ENCODE data around the gene CHEK2.

The CHEK2 gene

GRCh38 chr22:28728002-28728401, 13.6 kb downstream of the CHEK2 start:
- no peak overlapping the region for H3K4me3 ChIP-seq (ENCODE audit: low read depth, low read length)
- DNase-seq (ENCODE audit: low read depth) = no peak
- no peak for TF ChIP-seq CTCF (IDR thresholded peaks at IDR 0.05; ENCODE audit: low read depth, low read length, missing control alignments)

DNA sequence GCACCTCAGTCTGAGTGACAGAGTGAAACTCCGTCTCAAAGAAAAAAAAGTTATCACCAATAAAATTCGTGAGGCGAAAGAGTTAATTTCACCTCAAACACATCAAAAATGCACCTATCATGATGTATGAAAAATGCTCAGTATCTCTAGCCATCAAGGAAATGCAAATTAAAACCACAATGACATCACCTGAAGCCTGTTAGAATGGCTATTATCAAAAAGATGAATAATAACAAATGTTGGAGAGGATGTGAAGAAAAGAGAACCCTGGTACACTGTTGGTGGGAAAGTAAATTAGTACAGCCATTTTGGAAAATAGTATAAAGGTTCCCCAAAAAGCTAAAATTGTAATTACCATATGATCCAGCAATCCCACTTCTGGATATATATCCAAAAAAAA, 23.6 kb downstream of the CHEK2 start:
- no peak for TF ChIP-seq CTCF (IDR thresholded peaks at IDR 0.05; ENCODE audit: low read depth, low read length, missing control alignments)
- H3K4me3 ChIP-seq (ENCODE audit: low read depth, low read length) = no peak overlapping the region
- no peak for DNase-seq (ENCODE audit: low read depth)

GRCh38 chr22:28716686-28717085, 24.9 kb downstream of the CHEK2 start:
- no peak for DNase-seq (ENCODE audit: low read depth)
- TF ChIP-seq CTCF (IDR thresholded peaks at IDR 0.05; ENCODE audit: low read depth, low read length, missing control alignments) = no peak
- no peak overlapping the region for H3K4me3 ChIP-seq (ENCODE audit: low read depth, low read length)

- H3K4me3 ChIP-seq (ENCODE audit: low read depth, low read length) = no peak overlapping the region
- no peak for TF ChIP-seq CTCF (IDR thresholded peaks at IDR 0.05; ENCODE audit: low read depth, low read length, missing control alignments)
- no peak for DNase-seq (ENCODE audit: low read depth)
These were observed 26.0 kb downstream of the CHEK2 start for GRCh38 chr22:28715611-28716010.

- DNase-seq (ENCODE audit: low read depth) = no peak
- no peak for TF ChIP-seq CTCF (IDR thresholded peaks at IDR 0.05; ENCODE audit: low read depth, low read length, missing control alignments)
- no peak overlapping the region for H3K4me3 ChIP-seq (ENCODE audit: low read depth, low read length)
These were observed 27.5 kb downstream of the CHEK2 start for GRCh38 chr22:28714043-28714628.

DNA sequence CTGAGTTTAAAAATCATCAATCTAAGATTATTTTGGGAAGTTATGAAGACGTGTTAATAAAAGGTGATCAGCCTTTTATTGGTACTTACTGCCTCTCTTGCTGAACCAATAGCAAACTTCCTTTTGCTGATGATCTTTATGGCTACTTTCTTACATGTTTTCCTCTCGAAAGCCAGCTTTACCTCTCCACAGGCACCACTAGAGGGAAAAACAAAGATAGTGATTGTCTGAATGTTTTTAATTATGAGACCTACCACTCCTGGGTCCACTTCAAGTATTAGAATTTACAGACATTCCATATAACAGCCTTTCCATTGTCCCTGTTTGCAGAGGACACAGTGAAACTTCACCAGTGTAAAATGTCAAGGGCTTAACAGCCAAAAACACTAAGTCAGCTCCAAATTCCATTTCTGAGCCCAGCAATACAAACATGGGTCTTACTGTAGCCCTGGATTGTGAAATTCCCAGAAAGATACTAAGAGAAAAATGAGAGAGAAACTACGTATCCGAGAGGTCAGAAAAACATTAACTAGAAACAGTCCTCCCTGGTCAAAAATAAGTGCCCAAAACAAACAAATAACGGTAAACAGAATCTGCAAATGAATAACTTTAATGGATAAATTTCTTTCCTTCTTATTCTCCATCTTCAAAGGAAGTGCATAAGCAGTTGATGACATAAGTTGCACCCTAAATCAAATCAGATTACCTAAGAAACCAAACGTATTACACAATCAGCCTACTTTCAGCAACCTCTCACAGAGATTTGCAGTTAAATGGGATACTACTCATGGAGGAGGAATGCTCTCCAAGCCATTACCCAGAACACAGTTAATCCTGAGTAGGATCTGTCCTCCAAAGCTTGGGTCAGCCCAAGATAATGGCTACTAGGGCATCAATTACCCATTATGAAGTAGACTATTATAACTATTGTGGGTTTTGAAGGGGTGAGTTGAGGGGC, 29.5 kb downstream of the CHEK2 start:
- TF ChIP-seq CTCF (IDR thresholded peaks at IDR 0.05; ENCODE audit: low read depth, low read length, missing control alignments) = no peak
- DNase-seq (ENCODE audit: low read depth) = no peak
- no peak overlapping the region for H3K4me3 ChIP-seq (ENCODE audit: low read depth, low read length)

All from GM12864 (cell line).